Neural cell (in vitro differentiated cells): Measurements from ENCODE around the gene ABHD14A. TPM values are rescaled to one million over a fixed set of nuclear protein-coding genes. Genes with fewer than 3 reads are reported as not detected.

Experiments used
- H2AFZ ChIP-seq: fragments of 200-600, 300-800 bp; sonication (generic), shearing (Covaris generic); 2 replicates; pipeline ENCODE4 v1.6.0; 2014; ENCODE audit warnings: low read depth, mild to moderate bottlenecking, antibody characterized with exemption, low read length, moderate library complexity
- H3F3A ChIP-seq: fragments of 200-600 bp; shearing (Covaris generic); 2 replicates; pipeline ENCODE4 v1.6.1; 2016; ENCODE audit warnings: mild to moderate bottlenecking, moderate library complexity, mixed read lengths, antibody characterized with exemption, low read length; ENCODE audit not compliant: insufficient read depth, poor library complexity, severe bottlenecking
- H3K27ac ChIP-seq: fragments of 200-600, 300-800 bp; sonication (generic), shearing (Covaris generic); 2 replicates; pipeline ENCODE4 v1.5.1; 2014; ENCODE audit warnings: mild to moderate bottlenecking, low read length, moderate library complexity
- H3K27me3 ChIP-seq: fragments of 300-800, 200-600 bp; sonication (generic), shearing (Covaris generic); 2 replicates; pipeline ENCODE4 v1.6.0; 2014; ENCODE audit warnings: mild to moderate bottlenecking, low read depth, low read length, moderate library complexity; ENCODE audit not compliant: insufficient read depth
- H3K36me3 ChIP-seq: fragments of 300-800, 200-600 bp; sonication (generic), shearing (Covaris generic); 2 replicates; pipeline ENCODE4 v1.5.1; 2014; ENCODE audit warnings: mild to moderate bottlenecking, antibody characterized with exemption, low read length, moderate library complexity; ENCODE audit not compliant: insufficient read depth
- H3K4me2 ChIP-seq: fragments of 300-800, 200-600 bp; sonication (generic), shearing (Covaris generic); 2 replicates; pipeline ENCODE4 v1.6.0; 2014; ENCODE audit warnings: mild to moderate bottlenecking, low read length
- H3K4me3 ChIP-seq: fragments of 300-800, 200-600 bp; sonication (generic), shearing (Covaris generic); 2 replicates; pipeline ENCODE4 v1.5.1; 2014; ENCODE audit warnings: mild to moderate bottlenecking, low read length, moderate library complexity
- H3K79me2 ChIP-seq: fragments of 200-600 bp; shearing (Covaris generic); replicated peaks from 2 replicates; pipeline ENCODE4 v1.6.0; 2014; ENCODE audit warnings: mild to moderate bottlenecking, low read length, moderate library complexity; ENCODE audit not compliant: insufficient read depth
- H3K9ac ChIP-seq: fragments of 300-800, 200-600 bp; sonication (generic), shearing (Covaris generic); 2 replicates; pipeline ENCODE4 v1.6.1; 2016; ENCODE audit warnings: mild to moderate bottlenecking, low read length, mixed read lengths
- H3K9me2 ChIP-seq: fragments of 200-600 bp; shearing (Covaris generic); 2 replicates; pipeline ENCODE4 v1.6.1; 2016; ENCODE audit warnings: mild to moderate bottlenecking, low read length, mixed read lengths; ENCODE audit not compliant: insufficient read depth
- H3K9me3 ChIP-seq: fragments of 200-600, 300-800 bp; sonication (generic), shearing (Covaris generic); 2 replicates; pipeline ENCODE4 v1.6.1; 2016; ENCODE audit warnings: mild to moderate bottlenecking, mixed run types, low read length, moderate library complexity, mixed read lengths
- H4K20me1 ChIP-seq: fragments of 200-600 bp; shearing (Covaris generic); 2 replicates; pipeline ENCODE4 v1.6.1; 2016; ENCODE audit warnings: mild to moderate bottlenecking, mixed run types; ENCODE audit not compliant: insufficient read depth
- EP300 ChIP-seq: fragments of 450-650 bp; conservative IDR thresholded peaks from 2 replicates; pipeline ENCODE4 v1.6.1; 2014; ENCODE audit warnings: antibody characterized with exemption, mild to moderate bottlenecking, moderate library complexity; ENCODE audit not compliant: poor library complexity, severe bottlenecking
- EZH2 ChIP-seq: fragments of 200-600, 300-800 bp; shearing (Covaris generic), sonication (generic); IDR thresholded peaks from 2 replicates; pipeline ENCODE4 v1.6.1; 2014; ENCODE audit warnings: antibody characterized with exemption, low read length, borderline replicate concordance, mild to moderate bottlenecking; ENCODE audit not compliant: insufficient read depth, poor library complexity, severe bottlenecking
- MXI1 ChIP-seq: fragments of 450-650 bp; conservative IDR thresholded peaks from 2 replicates; pipeline ENCODE4 v1.6.1; 2014; ENCODE audit warnings: antibody characterized with exemption, mild to moderate bottlenecking; ENCODE audit not compliant: poor library complexity, severe bottlenecking
- POLR2AphosphoS5 ChIP-seq: IDR thresholded peaks from 2 replicates; pipeline ENCODE4 v1.6.1; 2012
- RAD21 ChIP-seq: fragments of 450-650 bp; conservative IDR thresholded peaks from 2 replicates; pipeline ENCODE4 v1.6.1; 2014; ENCODE audit warnings: antibody characterized with exemption, mild to moderate bottlenecking, moderate library complexity
- SMC3 ChIP-seq: fragments of 450-650 bp; conservative IDR thresholded peaks from 2 replicates; pipeline ENCODE4 v1.6.1; 2014; ENCODE audit warnings: antibody characterized with exemption, mild to moderate bottlenecking, moderate library complexity; ENCODE audit not compliant: poor library complexity
- TAF1 ChIP-seq: IDR thresholded peaks from 2 replicates; pipeline ENCODE4 v1.6.1; 2012; ENCODE audit warnings: low read depth
- polyA plus RNA-seq: library from polyadenylated mRNA; depleted of rRNA; stranded (reverse); fragments of >200 nt; gene quantifications from 2 replicates; pipeline ENCODE4 v1.2.3, GENCODE V29; 2014

ABHD14A gene
- polyA plus RNA-seq, 1 donor from 2014 or later = 57.8 TPM

- Histone ChIP-seq H3F3A (no peaks in the 10 kb centered on the region), H3K27ac (no peak overlapping the region), H3K9ac (no peak overlapping the region), H3K79me2 (no peaks in the 10 kb centered on the region), H2AFZ (no peak overlapping the region), H3K9me3 (no peaks in the 10 kb centered on the region), H4K20me1 (no peaks in the 10 kb centered on the region), H3K36me3 (no peaks in the 10 kb centered on the region), H3K27me3 (no peaks in the 10 kb centered on the region), H3K4me2 (no peak overlapping the region), H3K4me3 (no peak overlapping the region), H3K9me2 (no peaks in the 10 kb centered on the region)
- no peak for TF ChIP-seq EP300
These were observed 30.3 kb upstream of the ABHD14A start for GRCh38 chr3:51944451-51945021.

GRCh38 chr3:51945031-51945840 lies 29.6 kb upstream of the ABHD14A start:
- no peaks in the 10 kb centered on the region for H3K9me2 ChIP-seq
- no peaks in the 10 kb centered on the region for H4K20me1 ChIP-seq
- no peaks in the 10 kb centered on the region for H3K27me3 ChIP-seq
- H3K9ac ChIP-seq = no peak overlapping the region
- H2AFZ ChIP-seq = no peak overlapping the region
- H3F3A ChIP-seq = no peaks in the 10 kb centered on the region
- no peak overlapping the region for H3K27ac ChIP-seq
- no peak for TF ChIP-seq TAF1
- no peak for TF ChIP-seq MXI1
- no peak for TF ChIP-seq POLR2AphosphoS5
- no peak for TF ChIP-seq EZH2
- TF ChIP-seq EP300 = no peak
- H3K4me2 ChIP-seq = no peak overlapping the region
- no peaks in the 10 kb centered on the region for H3K79me2 ChIP-seq
- no peak overlapping the region for H3K4me3 ChIP-seq
- no peaks in the 10 kb centered on the region for H3K9me3 ChIP-seq
- no peaks in the 10 kb centered on the region for H3K36me3 ChIP-seq

DNA sequence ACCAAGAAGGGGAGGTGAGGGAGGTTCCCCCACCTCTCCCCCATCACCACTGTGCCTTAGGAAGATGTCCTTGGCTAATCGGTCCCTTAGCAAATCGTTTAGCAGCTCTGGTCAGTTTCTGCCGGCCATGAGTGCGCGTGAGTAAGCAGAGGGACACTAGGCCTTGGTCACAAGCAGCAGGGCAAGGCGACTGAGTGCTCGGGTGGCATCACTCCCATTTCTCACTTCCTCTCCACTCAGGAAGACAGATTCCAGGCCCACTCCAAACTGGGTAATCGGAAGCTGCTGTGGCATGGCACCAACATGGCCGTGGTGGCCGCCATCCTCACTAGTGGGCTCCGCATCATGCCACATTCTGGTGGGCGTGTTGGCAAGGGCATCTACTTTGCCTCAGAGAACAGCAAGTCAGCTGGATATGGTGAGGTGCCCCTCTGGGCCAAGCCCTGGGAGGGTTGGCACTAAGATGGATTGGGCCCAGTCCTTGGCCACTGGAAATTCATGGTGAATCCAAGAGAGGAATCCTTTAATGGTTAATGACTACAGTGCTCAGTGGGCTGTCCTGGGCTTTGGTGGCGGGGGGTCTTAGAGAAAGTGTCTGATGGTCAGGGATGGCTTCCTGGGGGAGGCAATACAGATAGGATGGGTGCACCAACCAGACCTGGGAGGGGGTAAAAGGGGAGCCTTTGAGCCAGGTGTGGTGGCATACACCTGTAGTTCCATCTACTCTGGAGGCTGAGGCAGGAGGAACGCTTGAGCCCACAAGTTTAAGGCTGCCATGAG lies 28.7 kb upstream of the ABHD14A start:
- Histone ChIP-seq H3K4me3 (no peak overlapping the region), H3K27me3 (no peaks in the 10 kb centered on the region), H3K79me2 (no peaks in the 10 kb centered on the region), H3K27ac (no peak overlapping the region), H3K9ac (no peak overlapping the region), H4K20me1 (no peaks in the 10 kb centered on the region), H3K4me2 (no peak overlapping the region), H3F3A (no peaks in the 10 kb centered on the region), H2AFZ (no peak overlapping the region), H3K36me3 (no peaks in the 10 kb centered on the region), H3K9me2 (no peaks in the 10 kb centered on the region), H3K9me3 (no peaks in the 10 kb centered on the region)
- TF ChIP-seq MXI1 = no peak
- TF ChIP-seq EZH2 = no peak

- Histone ChIP-seq H4K20me1 (no peaks in the 10 kb centered on the region), H2AFZ (no peak overlapping the region), H3K4me3 (no peak overlapping the region), H3K9me2 (no peaks in the 10 kb centered on the region), H3K9ac (no peak overlapping the region), H3K79me2 (no peaks in the 10 kb centered on the region), H3K27ac (no peak overlapping the region), H3F3A (no peaks in the 10 kb centered on the region), H3K9me3 (no peaks in the 10 kb centered on the region), H3K27me3 (no peaks in the 10 kb centered on the region), H3K36me3 (no peaks in the 10 kb centered on the region), H3K4me2 (no peak overlapping the region)
- TF ChIP-seq SMC3 (no peak), RAD21 (no peak)
These were observed 28.1 kb upstream of the ABHD14A start for GRCh38 chr3:51946796-51947195.
